Measurements from ENCODE around the gene EHBP1. TPM values are rescaled to one million over a fixed set of nuclear protein-coding genes. Genes with fewer than 3 reads are reported as not detected.

The EHBP1 gene
- total and polyA plus RNA-seq, 2 donors (not counting 3 experiments of a cell fraction or from before 2014, with no cell fraction given) = 8.4 to 34.8 TPM

DNA sequence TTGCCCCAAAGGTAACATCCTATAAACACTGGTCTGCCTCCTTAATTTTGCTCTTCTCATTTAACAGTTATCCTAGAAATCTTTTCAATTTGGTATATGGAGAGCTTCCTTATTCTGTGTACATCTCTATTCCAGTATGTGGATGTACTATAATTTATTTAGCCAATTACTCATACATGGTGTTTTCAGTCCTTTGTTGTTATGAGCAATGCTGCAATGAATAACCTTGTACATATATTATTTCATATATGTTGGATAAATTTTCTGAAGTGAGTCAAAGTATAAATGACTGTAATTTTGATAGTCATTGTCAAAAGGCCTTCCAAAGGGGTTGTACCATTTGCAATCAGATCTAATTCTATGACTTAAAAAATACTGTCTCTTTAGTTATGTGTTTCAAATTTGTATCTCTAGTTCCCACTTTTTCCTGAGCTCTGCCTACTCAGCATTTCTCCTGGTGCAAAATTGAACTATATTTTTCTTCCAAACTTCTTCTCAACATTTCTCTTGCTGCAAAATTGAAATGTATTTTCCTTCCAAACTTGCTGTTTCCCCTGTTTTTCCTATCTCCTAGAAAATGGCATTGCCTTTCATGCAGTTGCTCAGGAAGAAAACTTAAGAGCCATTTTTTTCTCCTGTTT lies 191.8 kb downstream of the EHBP1 start:
- ChIA-PET CTCF (interaction anchor here (1.2 kb wide), 1 partner anchor 11 kb away, joined by 3 read pairs; no protein-coding TSS in a partner anchor), POLR2A (no interaction called here)
- H2AFZ ChIP-seq (ENCODE audit: low read depth, low read length) = no peak overlapping the region
- H3K4me3 ChIP-seq (replicated peaks in 1 of 3; ENCODE audit: insufficient read depth in 1 of 3, low read depth in 1 of 3, low read length in 3 of 3) = no peak overlapping the region
- H3K27ac ChIP-seq (ENCODE audit: insufficient read depth, low read depth, low read length) = no peak overlapping the region
- H3K9me1 ChIP-seq (replicated peaks; ENCODE audit: control insufficient read depth, extremely low read depth, insufficient read depth, low read length) = no peaks in the 10 kb centered on the region
- H3K4me2 ChIP-seq (ENCODE audit: insufficient read depth, low read length) = no peak overlapping the region
- no peaks in the 10 kb centered on the region for H3K9me3 ChIP-seq (replicated peaks; ENCODE audit: control insufficient read depth, insufficient read depth, low read length)
- dilution Hi-C loops (cut with MboI; ENCODE audit: extremely low pct_ligation_motif_present, low sequenced_read_pairs) = no loop called here
- H3K9ac ChIP-seq (replicated peaks; ENCODE audit: extremely low read depth, insufficient read depth, low read length) = no peak overlapping the region
- no peaks in the 10 kb centered on the region for H4K20me1 ChIP-seq (replicated peaks; ENCODE audit: control insufficient read depth, extremely low read depth, insufficient read depth, low read length)
- no peaks in the 10 kb centered on the region for H3K27me3 ChIP-seq (ENCODE audit: control insufficient read depth in 2 of 2, insufficient read depth in 2 of 2, low read length in 2 of 2)
- TF ChIP-seq JUN (IDR thresholded peaks at IDR 0.05; ENCODE audit: borderline replicate concordance, insufficient read depth, insufficient read length, low read depth) (no peak), POLR2AphosphoS5 (IDR thresholded peaks at IDR 0.05; ENCODE audit: insufficient read depth, low read depth, low read length) (no peak), GATA2 (IDR thresholded peaks at IDR 0.05; ENCODE audit: insufficient read depth, insufficient read length, low read depth, low read length) (no peak), EZH2 (IDR thresholded peaks at IDR 0.05; ENCODE audit: borderline replicate concordance, low read depth, low read length, severe bottlenecking) (no peak), POLR2A (IDR thresholded peaks at IDR 0.05; ENCODE audit: low read depth, low read length) (no peak), FOS (IDR thresholded peaks at IDR 0.05; ENCODE audit: borderline replicate concordance, insufficient read depth, low read length) (no peak), MYC (IDR thresholded peaks at IDR 0.05; ENCODE audit: low read depth, low read length) (no peak)
- TF ChIP-seq, protein P1, sequence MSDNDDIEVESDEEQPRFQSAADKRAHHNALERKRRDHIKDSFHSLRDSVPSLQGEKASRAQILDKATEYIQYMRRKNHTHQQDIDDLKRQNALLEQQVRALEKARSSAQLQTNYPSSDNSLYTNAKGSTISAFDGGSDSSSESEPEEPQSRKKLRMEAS (IDR thresholded peaks at IDR 0.05; ENCODE audit: insufficient read depth, insufficient read length) = no peak
- TF ChIP-seq, protein P2, sequence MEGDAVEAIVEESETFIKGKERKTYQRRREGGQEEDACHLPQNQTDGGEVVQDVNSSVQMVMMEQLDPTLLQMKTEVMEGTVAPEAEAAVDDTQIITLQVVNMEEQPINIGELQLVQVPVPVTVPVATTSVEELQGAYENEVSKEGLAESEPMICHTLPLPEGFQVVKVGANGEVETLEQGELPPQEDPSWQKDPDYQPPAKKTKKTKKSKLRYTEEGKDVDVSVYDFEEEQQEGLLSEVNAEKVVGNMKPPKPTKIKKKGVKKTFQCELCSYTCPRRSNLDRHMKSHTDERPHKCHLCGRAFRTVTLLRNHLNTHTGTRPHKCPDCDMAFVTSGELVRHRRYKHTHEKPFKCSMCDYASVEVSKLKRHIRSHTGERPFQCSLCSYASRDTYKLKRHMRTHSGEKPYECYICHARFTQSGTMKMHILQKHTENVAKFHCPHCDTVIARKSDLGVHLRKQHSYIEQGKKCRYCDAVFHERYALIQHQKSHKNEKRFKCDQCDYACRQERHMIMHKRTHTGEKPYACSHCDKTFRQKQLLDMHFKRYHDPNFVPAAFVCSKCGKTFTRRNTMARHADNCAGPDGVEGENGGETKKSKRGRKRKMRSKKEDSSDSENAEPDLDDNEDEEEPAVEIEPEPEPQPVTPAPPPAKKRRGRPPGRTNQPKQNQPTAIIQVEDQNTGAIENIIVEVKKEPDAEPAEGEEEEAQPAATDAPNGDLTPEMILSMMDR (IDR thresholded peaks at IDR 0.05; ENCODE audit: extremely low read depth in 1 of 2, insufficient read depth in 1 of 2, low read depth in 1 of 2, low read length in 2 of 2) = no peak
- no peaks in the 10 kb centered on the region for H3K36me3 ChIP-seq (ENCODE audit: control insufficient read depth in 2 of 2, extremely low read depth in 1 of 2, insufficient read depth in 2 of 2, low read length in 2 of 2)
- H3K79me2 ChIP-seq (ENCODE audit: control insufficient read depth, insufficient read depth, low read length) = no peaks in the 10 kb centered on the region
- DNase-seq (ENCODE audit: low read depth, low spot score) (no peak), FAIRE-seq (no peak)
- no TSS peak for BruUV-seq (replicated peaks)
- intact Hi-C loops (cut with micrococcal nuclease) = no loop called here
- no peaks in the 10 kb centered on the region for H3K4me1 ChIP-seq (ENCODE audit: control insufficient read depth, extremely low read depth, insufficient read depth, low read length)
